CD4-positive, alpha-beta T cell treated with Interleukin-15 for 1 hour (primary cell): ENCODE results near the gene ADAMTS13.

Source experiments
- DNase-seq: peaks from one replicate; pipeline ENCODE4 v3.0.0-alpha.2; 2020

Gene ADAMTS13

GRCh38 chr9:133493428-133493827, 71.3 kb downstream of the ADAMTS13 start:
- DNase-seq: no peak

- DNase-seq: no peak
Measured at GRCh38 chr9:133493845-133494540, 71.8 kb downstream of the ADAMTS13 start.

GRCh38 chr9:133494636-133495326, 72.6 kb downstream of the ADAMTS13 start:
- DNase-seq: no peak

- DNase-seq: no peak
Measured at GRCh38 chr9:133495327-133496293, 73.4 kb downstream of the ADAMTS13 start.

GRCh38 chr9:133496861-133497842, 75.0 kb downstream of the ADAMTS13 start:
- no peak for DNase-seq

DNA sequence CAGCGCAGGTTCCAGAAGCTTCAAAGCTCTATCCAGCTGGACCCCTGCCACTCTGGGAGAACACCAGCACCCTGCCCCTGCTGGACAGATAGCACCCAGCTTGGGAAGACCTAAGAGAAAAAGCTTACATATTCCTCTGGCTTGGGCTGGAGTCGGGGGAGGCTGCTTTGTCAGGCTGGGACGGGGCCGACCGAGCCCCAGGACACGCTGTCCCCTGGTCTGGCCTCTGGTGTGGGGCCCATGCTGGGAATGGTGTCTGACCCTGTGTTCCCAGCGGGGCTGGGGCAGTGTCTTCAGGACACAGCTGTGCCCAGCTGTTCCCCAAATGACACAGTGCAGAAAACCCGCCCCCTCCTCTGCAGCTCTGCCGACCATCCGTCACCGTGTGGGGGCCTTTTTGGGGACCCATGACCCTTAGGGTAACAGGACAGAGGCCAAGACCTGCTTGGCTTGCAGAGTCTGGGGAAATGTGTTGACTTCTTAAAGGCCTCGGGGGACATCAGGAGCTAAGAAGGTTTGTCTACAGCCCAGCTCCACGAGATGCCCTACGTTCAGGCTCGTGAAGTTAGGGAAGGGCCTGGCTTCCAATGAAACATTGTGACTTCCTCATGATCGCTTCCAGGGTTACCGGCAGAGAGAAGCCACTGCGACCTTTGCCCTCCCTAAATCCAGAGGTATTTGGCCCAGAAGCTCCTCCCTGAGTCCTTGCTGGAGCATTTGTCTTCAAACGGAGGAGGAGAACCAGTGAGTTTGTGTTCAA, 77.1 kb downstream of the ADAMTS13 start:
- no peak for DNase-seq

GRCh38 chr9:133499892-133500270, 77.7 kb downstream of the ADAMTS13 start:
- DNase-seq: no peak

DNA sequence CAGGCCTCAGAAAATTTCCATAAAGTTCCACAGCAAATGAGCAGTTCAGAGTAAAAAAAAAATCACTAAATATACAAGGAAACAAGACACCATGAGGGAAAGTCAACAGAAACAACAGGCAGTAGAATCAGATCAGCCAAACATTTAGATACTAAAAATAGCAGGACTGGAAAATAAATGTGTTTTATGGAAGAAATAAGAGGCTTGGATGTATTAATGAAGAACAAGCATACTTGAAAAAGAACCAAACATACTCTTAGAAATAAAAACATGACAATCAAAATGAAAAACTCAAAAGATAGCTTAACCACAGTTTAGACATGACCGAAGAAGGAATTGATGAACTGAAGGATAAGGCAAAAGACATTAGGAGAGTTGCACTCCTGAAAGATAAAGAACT, 79.9 kb downstream of the ADAMTS13 start:
- DNase-seq: no peak

DNA sequence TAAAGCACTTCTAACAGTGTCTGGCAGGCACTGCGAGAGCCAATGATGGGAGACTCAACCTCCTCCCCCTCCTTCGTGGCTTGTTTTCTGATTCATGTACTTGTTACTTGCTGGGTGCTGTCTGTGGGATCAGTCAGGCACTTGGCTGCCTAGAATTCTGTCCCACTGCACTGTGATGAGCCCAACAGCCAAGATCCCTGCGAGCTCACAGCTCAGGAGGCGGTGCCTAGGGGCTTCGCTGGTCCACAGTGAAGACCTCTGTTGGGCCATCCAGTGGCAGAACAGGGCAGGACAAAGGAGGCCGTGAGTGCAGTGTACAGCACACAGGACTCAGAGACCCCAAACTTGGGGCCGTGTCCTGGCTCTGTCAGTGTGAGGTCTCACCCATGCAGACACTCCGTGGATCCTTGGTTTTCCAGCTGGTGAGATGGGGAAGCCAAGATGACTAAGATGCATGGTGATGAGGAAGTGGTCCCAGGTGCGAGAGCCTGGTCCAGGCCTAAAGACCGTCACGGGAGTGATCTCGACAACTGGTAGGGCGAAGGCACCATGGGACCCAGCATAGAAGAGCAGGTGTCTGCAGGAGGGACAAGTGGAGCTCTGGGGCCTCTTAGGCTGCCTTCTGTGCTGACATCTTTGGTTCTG, 83.1 kb downstream of the ADAMTS13 start:
- DNase-seq: no peak

GRCh38 chr9:133505901-133506652, 83.9 kb downstream of the ADAMTS13 start:
- no peak for DNase-seq

DNA sequence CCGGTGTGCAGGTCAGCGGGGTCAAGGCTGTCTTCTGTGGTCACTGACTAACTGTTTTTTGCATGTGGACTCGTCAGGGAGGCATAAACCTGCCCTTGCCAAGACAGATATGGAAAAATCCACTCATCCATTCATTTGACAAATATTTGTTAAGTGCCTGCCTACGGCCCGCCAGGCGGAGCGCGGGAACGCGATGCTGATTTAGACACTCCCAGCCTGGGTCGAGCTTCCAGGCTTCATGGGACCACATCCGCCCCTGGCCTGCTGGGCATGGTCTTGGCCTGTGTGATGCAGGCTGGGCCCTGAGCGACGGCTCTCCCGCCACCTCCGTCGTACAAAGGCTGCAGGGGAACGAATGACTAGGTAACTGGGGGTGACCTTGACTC, 84.5 kb downstream of the ADAMTS13 start:
- DNase-seq: no peak

DNA sequence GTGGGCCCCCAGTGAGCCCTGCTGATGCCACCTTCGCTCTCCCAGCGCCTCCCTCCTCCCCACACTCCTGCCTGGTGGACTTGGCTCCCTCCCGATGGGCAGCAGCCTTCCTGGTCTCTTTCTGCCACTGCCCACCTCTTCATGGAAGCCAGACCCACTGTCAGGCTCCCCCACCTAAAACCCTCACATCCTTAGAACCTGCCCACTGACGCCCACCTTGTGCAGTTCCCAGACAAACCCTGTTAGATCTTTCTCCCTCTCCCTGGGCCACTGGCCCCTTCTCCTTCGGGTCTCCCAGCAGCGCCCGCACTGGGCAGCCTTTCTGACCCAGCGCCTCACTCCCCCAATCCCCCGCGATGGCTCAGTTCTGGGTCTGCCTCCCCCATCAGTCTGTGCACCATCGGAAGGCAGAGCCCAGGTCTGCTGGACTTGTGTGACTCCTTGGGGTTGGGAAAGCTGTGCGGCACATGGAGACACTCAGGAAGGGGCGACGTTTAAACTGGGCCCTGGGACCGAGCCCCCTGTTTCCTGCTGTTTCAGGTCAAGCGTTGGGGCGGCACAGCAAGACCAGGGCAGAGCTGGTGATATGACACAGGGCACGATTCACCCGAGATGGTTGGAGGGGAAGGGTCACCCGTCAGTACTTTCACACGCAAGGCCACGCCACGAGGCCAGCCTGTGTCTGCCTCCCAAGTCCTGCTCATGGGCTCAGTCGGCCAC, 85.2 kb downstream of the ADAMTS13 start:
- DNase-seq: no peak

GRCh38 chr9:133508046-133508445, 85.9 kb downstream of the ADAMTS13 start:
- DNase-seq: no peak
